Adrenal gland (tissue), 12 donors: ENCODE results near the gene ADSS2. TPM values are rescaled to one million over a fixed set of nuclear protein-coding genes. Genes with fewer than 3 reads are reported as not detected.

ENCODE experiments used
- DNase-seq, 7 donors: peaks; one replicate each; pipeline ENCODE4 v3.0.0-alpha.2; 2019 to 2020
- H3K27ac ChIP-seq, 5 donors: fragments of 200-600 bp; sonication (generic) in 4 of 5; 1 replicate in 3 of 5; 2 replicates in 2 of 5; pipeline versions ENCODE4 v1.5.1 to v1.8.0; 2016 to 2020; ENCODE audit warnings: mild to moderate bottlenecking in 1 of 5
- H3K27me3 ChIP-seq: fragments of 200-600 bp; 2 replicates; pipeline ENCODE4 v1.8.0; 2021
- H3K36me3 ChIP-seq, 2 donors: fragments of 200-600 bp; replicated peaks in 1 of 2; 1 replicate in 1 of 2; 2 replicates in 1 of 2; pipeline versions ENCODE4 v1.5.1 to v1.8.0; 2018 to 2022
- H3K4me1 ChIP-seq, 2 donors: fragments of 200-600 bp; replicated peaks in 1 of 2; 1 replicate in 1 of 2; 2 replicates in 1 of 2; pipeline versions ENCODE4 v1.5.1 to v1.8.0; 2018 to 2021
- H3K4me3 ChIP-seq, 4 donors: fragments of 200-600 bp; sonication (generic) in 3 of 4; one replicate each; pipeline ENCODE4 v1.5.1; 2016 to 2018
- H3K9me3 ChIP-seq, 3 donors: fragments of 200-600 bp; sonication (generic) in 1 of 3; replicated peaks in 1 of 3; 1 replicate in 2 of 3; 2 replicates in 1 of 3; pipeline versions ENCODE4 v1.5.1 to v1.8.0; 2016 to 2021
- CTCF ChIP-seq, 6 experiments: fragments of 450-650 bp in 4 of 6; fragments of 200-600 bp in 2 of 6; sonication (generic) in 1 of 6; IDR thresholded peaks; 1 replicate in 5 of 6; 2 replicates in 1 of 6; pipeline versions ENCODE4 v1.5.1 to v1.8.0; 2016 to 2021; ENCODE audit warnings: antibody characterized with exemption in 6 of 6, mild to moderate bottlenecking in 2 of 6, moderate library complexity in 1 of 6
- POLR2A ChIP-seq, 2 donors: fragments of 450-650 bp; IDR thresholded peaks; one replicate each; pipeline ENCODE4 v1.6.1; 2017; ENCODE audit warnings: antibody characterized with exemption in 2 of 2, mild to moderate bottlenecking in 2 of 2, moderate library complexity in 1 of 2
- WGBS, 4 donors: extraction: QIAGEN DNeasy Blood & Tissue Kit in 2 of 4; methylation state at CpG; one replicate each; pipeline versions ENCODE4 v1.1.5 to v1.1.7; 2013 to 2017; 5-methylcytosine and 5-hydroxymethylcytosine counted together
- intact Hi-C, 2 donors: fragments of 100-400 bp; cut with DNase I; formaldehyde crosslinking; loops; one replicate each; pipeline versions ENCODE4 v1.14.1 to v1.15.0; 2022 to 2023
- polyA plus RNA-seq, 3 donors: library from polyadenylated mRNA; stranded (reverse); fragments of 200-250 nt in 2 of 3; fragments of 350-450 nt in 1 of 3; fragmentation: Illumina TruSeq in 1 of 3; extraction: RNeasy Lipid Tissue Mini Kit (QIAGEN cat#74804) in 1 of 3; gene quantifications; one replicate each; pipeline ENCODE4 v1.2.3, GENCODE V29; 2013 to 2014
- total RNA-seq, 9 donors: library from RNA; depleted of rRNA in 4 of 9; stranded (reverse); fragments of >200 nt in 4 of 9; fragments of 120-200 nt in 1 of 9; fragmentation: NEBNext Ultra II Directional in 1 of 9; extraction: Animal tissue kit (Norgen Biotek cat#: 25700) in 1 of 9; gene quantifications; one replicate each; pipeline versions ENCODE4 v1.1.0 to v1.2.4, GENCODE V29; 2013 to 2023
- donor health status: healthy with polysubstance abuse.
- donor health status: Bipolar disorder and iron deficiency.
- donor health status: DM: yes; HTN: yes; CAD: no.
- donor health status: DM: no; HTN: no; CAD: no.
- donor health status: DM: no; HTN: no; CAD: no.
- donor health status: DM: yes; HTN: yes; CAD: no.

The ADSS2 gene
- total and polyA plus RNA-seq, 12 donors: 13.5 to 49.0 (median 27.0) TPM

- no peaks in the 10 kb centered on the region for H3K4me1 ChIP-seq
- H3K36me3 ChIP-seq: no peaks in the 10 kb centered on the region
- no peak for DNase-seq
- no peak for TF ChIP-seq POLR2A (IDR thresholded peaks at IDR 0.05)
- TF ChIP-seq CTCF (IDR thresholded peaks at IDR 0.05): no peak
- H3K27me3 ChIP-seq: no peaks in the 10 kb centered on the region
- intact Hi-C loops: no loop called here
- H3K4me3 ChIP-seq: no peak overlapping the region
- no peak overlapping the region for H3K27ac ChIP-seq
- WGBS, 4 donors: 89 to 95% (median 92%) methylated on average over 1 of the region's 1 CpG
- no peaks in the 10 kb centered on the region for H3K9me3 ChIP-seq
Measured at GRCh38 chr1:244386595-244386994, 65.1 kb downstream of the ADSS2 start.

- no peaks in the 10 kb centered on the region for H3K36me3 ChIP-seq
- no peaks in the 10 kb centered on the region for H3K4me1 ChIP-seq
- H3K4me3 ChIP-seq: no peak overlapping the region
- TF ChIP-seq CTCF (IDR thresholded peaks at IDR 0.05) (no peak), POLR2A (IDR thresholded peaks at IDR 0.05) (no peak)
- no peak overlapping the region for H3K27ac ChIP-seq
- intact Hi-C loops: no loop called here
- no peaks in the 10 kb centered on the region for H3K9me3 ChIP-seq
- WGBS, 4 donors: 92 to 97% (median 94%) methylated on average over 3 of the region's 3 CpGs
- H3K27me3 ChIP-seq: no peaks in the 10 kb centered on the region
- DNase-seq: no peak
Measured at GRCh38 chr1:244384066-244384465, 67.6 kb downstream of the ADSS2 start.

GRCh38 chr1:244383278-244383884 is 68.3 kb downstream of the ADSS2 start:
- Histone ChIP-seq H3K9me3 (no peaks in the 10 kb centered on the region), H3K27me3 (no peaks in the 10 kb centered on the region), H3K4me1 (no peaks in the 10 kb centered on the region), H3K27ac (no peak overlapping the region), H3K4me3 (no peak overlapping the region), H3K36me3 (no peaks in the 10 kb centered on the region)
- no peak for DNase-seq
- intact Hi-C loops: no loop called here
- 85 to 98% (median 91%) methylated on average over 4 of the region's 4 CpGs for WGBS, 4 donors
- no peak for TF ChIP-seq POLR2A (IDR thresholded peaks at IDR 0.05)
- TF ChIP-seq CTCF (IDR thresholded peaks at IDR 0.05): no peak

GRCh38 chr1:244381878-244382565 is 69.7 kb downstream of the ADSS2 start:
- DNase-seq: peak in 1 of 7 donors; percentile 23
- H3K27ac ChIP-seq: no peak overlapping the region
- intact Hi-C loops: no loop called here
- no peaks in the 10 kb centered on the region for H3K27me3 ChIP-seq
- H3K9me3 ChIP-seq: no peaks in the 10 kb centered on the region
- no peaks in the 10 kb centered on the region for H3K4me1 ChIP-seq
- H3K4me3 ChIP-seq: no peak overlapping the region
- H3K36me3 ChIP-seq: no peaks in the 10 kb centered on the region
- 68 to 80% (median 74%) methylated on average over 7 of the region's 7 CpGs for WGBS, 4 donors
- TF ChIP-seq POLR2A (IDR thresholded peaks at IDR 0.05) (no peak), CTCF (IDR thresholded peaks at IDR 0.05) (no peak)
